DMS53 (cell line): ENCODE measurements around the gene CDH2.
"Not testable (repeated sequence)": the region's sequence is repeated elsewhere in the genome, so short reads cannot be mapped to it uniquely, and the experiment has no call there.

Source experiments
- DNase-seq: peaks from one replicate; lab custom pipeline; 2025; lab: John Stamatoyannopoulos, UW

The CDH2 gene

DNA sequence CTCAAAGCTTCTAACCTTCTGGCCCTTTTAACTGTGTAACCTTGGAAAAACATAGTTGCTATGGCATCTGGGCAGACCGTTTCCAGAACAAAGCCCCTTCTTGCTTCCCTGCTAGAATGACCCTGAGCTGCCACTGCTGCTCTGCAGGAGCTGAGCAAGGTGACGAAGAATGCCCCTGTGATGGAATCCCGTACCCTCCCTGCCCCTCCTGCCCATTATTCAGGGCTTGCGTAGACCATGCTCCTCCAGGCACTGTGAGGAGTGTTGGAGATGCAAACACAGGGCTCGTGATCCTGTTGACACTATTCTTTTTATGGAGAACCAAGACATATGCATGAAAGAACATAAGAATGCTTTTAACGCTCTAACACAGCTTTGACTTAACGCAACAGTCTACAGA, 191.1 kb downstream of the CDH2 start:
- no peak for DNase-seq

- no peak for DNase-seq
Observed at GRCh38 chr18:27983780-27984179, 193.2 kb downstream of the CDH2 start.

- DNase-seq, result no peak
Observed at GRCh38 chr18:27976806-27977408, 200.0 kb downstream of the CDH2 start.

- DNase-seq, result no peak
Observed at GRCh38 chr18:27970321-27970720, 206.6 kb downstream of the CDH2 start.

DNA sequence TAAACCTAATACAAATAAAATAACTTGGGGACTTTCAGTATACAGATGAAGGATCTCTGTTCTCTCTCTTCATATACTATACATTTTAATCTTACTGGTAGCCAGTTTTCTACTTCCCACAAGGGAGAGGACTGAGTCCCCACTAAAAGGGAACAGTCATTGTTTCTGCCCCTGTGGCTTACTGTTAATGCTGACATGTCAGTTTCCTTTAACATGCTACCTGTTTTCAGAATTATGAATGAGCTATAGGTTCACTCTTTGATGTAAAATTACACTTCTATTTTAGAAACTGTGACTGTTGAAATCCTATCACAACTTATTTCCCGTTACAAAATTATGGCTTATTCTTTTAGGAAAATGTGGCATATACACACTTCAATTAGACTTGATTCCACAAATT, 207.7 kb downstream of the CDH2 start:
- no peak for DNase-seq

GRCh38 chr18:27967913-27968824, 208.8 kb downstream of the CDH2 start:
- DNase-seq, result no peak

DNA sequence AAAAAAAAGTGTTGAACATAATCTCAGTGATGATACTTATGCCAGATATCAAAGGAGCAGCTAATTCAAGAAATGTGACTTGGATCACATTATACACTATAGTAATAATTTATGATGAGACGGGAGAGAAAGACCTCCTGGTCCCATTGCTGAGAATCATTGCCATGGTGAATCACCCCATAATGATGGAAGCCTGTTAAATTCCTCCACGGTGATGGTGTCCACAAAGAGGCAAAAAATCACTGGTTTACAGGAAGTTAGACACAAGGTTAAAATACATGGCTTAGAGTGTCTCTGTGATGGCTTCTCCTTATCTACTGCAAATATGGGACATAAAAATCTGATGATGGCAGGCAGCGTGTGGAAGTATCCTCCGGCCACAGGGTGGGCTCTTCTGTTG, 210.0 kb downstream of the CDH2 start:
- DNase-seq, result no peak

GRCh38 chr18:27964811-27965210, 212.1 kb downstream of the CDH2 start:
- no peak for DNase-seq

DNA sequence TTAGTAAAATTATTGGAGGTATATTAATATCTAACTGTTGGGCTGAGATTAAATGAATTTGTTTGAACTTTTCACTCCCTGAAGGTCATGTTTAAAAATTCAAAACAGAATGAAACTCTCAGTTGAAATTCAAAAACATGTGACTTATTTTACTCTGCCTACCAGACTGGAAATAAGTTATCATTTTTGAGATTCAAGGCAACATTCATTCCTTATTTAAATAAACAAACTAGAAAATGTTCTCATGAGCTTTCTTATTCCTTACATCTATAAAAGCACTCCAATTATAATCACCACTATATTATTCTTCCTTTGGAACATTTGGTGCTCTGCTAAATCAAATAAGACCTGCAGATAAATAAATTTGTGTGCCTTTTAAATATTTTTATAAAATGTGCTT, 217.8 kb downstream of the CDH2 start:
- DNase-seq, result no peak

- DNase-seq, result no peak
Observed at GRCh38 chr18:27956001-27956640, 220.8 kb downstream of the CDH2 start.

DNA sequence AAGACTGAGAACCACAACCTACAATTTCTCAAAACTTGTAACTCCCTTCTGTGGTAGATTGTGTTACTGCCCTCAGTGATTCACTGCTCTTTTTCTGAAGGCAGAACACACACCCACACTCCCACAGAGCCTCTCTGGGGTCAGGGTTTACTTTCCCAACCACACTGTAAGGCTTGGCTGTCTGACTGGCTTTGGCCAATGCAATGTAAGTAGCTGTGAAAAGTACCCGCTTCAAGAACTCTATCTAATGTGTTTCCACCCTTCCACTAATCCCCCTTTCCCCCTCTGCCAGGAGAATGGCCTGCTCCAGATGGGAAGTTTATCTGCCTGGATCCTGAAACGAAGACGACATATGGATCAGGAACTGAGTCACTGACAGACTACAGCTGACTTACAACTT, 222.7 kb downstream of the CDH2 start:
- DNase-seq, result no peak

- no peak for DNase-seq
Observed at GRCh38 chr18:27952741-27953140, 224.2 kb downstream of the CDH2 start.

DNA sequence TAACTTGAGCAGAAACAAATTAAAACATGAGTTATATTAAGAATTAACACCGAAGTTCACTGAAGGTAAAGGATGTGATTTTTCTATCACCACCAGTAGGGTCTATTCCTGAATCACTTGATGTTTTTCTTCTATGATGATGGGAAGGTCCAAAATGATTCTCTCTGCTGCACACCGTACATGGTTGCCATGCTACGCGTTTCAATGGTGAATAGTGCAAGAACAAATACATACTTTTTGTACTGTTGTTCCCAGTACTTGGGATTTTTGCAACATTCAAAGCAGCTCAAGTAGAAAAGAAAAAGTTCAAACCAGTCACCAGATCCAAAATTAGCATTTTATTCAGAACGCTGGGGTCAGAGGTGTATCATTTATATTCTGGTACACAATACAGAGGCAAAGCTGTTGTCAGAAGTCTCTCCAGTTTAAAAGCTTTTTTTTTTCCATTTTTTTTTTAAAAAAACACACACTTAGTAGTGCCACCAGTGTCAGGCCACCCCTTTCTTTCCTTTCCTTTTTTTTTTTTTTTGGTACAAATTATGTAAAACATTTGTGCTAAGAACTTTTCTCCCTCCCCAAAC, 226.2 kb downstream of the CDH2 start:
- DNase-seq, result no peak

DNA sequence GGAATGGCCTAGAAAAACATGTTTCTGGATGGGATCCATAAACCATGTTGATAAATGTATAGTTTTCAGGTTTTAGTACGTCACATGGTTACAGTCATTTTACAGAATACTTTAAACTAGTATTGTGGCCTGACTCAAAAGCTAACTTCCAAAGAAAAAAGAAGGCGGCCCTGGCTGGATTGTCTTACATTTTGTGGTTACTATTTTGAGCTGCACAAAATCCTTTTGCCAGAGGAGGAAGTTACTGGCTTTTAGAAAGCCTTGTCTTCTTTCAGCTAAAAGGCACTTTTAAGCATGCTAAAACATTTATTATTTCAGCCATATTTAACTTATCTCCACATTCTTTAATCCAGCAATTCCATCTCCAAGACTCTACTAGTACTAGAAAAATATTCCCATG, 227.9 kb downstream of the CDH2 start:
- no peak for DNase-seq

DNA sequence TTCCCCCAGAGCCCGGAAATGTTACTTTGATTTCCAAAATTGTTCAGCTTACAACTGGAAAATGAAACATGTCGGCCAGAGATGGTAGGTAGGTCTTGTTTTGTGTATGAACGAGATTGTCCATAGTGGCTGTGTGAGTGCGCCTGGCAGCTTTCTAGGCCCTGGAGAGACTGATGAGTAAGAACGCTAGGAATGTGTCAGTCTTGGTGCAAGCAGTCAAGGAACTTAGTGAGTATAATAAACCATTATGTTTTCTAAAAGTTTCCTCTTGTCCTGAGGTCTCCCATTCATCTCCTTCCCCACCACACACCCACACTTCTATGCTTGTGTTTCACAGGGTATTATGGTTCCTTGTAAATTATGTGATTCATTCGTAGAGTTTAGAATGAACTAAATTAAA, 234.2 kb downstream of the CDH2 start:
- DNase-seq, result no peak

- DNase-seq, result no peak
Observed at GRCh38 chr18:27931535-27931934, 245.4 kb downstream of the CDH2 start.

- DNase-seq, result no peak
Observed at GRCh38 chr18:27922780-27923179, 254.2 kb downstream of the CDH2 start.

DNA sequence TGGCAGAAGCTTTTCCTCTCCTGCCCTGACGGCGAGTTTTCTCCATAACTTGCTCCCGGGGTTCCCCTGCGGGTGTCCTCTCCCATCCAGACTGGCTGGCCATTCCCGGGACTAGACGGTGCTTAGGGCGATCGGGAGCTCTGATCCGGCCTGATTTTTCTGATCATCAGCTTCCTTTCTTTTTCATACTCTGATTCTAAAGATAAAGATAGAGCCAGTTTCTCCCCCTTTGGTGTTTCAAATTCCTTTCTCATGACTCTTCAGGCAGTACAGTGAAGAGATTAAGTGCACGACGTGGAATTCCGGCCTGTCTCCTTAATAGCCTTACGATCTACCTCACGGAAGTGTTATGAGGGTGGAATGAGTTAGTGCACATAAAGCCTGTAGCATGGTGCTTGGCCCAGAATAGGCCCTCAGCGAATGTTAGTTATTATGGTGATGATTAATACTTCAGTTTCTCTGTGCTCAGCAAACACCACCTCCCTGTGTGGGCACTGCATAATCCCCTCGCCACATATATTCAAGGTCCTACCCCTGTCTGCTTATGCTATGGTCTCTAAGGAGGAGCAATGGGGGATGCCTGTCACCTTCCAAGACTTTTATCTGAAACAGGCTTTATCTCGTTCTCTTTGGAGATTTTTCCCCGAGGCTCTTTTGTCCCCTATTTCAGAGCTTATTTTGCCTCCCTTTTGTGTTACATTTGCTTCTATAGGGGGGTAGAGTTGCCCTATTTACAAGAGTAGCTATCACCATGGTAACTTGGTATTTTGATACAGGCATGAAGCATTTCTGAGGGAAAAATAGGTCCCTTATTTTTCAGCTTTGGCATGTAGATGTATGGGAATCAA, 254.8 kb downstream of the CDH2 start:
- no peak for DNase-seq

DNA sequence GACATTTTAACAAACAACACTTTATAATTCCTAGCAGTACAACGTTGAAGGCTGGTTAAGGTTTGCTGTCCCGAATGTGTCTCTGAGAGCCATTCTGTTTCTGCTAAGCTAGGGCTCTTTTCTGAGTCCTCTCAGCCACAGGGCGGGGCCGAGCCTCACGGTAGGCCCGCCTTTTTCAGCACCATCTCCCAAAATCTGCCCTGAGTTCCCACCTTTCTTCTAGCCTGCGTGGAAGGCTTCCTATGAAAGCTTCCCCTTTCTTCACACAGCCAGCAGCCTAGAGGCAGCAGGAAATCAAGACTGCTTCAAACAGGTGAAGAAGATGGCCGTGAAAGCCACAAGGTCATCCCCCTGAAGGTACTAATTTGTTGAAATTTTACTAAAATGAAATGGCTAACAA, 255.5 kb downstream of the CDH2 start:
- no peak for DNase-seq

- DNase-seq, result no peak
Observed at GRCh38 chr18:27920836-27921235, 256.1 kb downstream of the CDH2 start.

DNA sequence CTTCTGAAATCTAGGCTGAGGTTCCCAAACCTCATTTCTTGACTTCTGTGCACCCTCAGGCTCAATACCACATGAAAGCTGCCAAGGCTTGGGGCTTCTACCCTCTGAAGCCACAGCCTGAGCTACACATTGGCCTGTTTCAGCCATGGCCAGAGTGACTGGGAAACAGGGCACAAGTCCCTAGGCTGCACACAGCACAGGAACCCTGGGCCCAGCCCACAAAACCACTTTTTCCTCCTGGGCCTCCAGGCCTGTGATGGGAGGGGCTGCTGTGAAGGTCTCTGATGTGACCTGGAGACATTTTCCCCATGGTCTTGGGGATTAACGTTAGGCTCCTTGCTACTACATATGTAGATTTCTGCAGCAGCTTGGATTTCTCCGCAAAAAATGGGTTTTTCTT, 270.7 kb downstream of the CDH2 start:
- DNase-seq, result not testable (repeated sequence)

GRCh38 chr18:27903906-27904305, 273.0 kb downstream of the CDH2 start:
- DNase-seq, result no peak
